GM12864 (cell line): ENCODE measurements around the gene TUBA3C.
A peak's percentile ranks its signal among the peaks of the same experiment; 100 is the strongest.

Source experiments
- DNase-seq: peaks from one replicate; pipeline ENCODE4 v3.0.0-alpha.2; 2011; ENCODE audit warnings: low read depth
- H3K4me3 ChIP-seq: 2 replicates; pipeline ENCODE4 v1.5.1; 2011; ENCODE audit warnings: mild to moderate bottlenecking, low read depth, low read length, control low read depth
- CTCF ChIP-seq: IDR thresholded peaks from 2 replicates; pipeline ENCODE4 v1.5.1; 2011; ENCODE audit warnings: low read depth, mild to moderate bottlenecking, moderate library complexity, low read length, control low read depth, inconsistent platforms; ENCODE audit errors: missing control alignments

TUBA3C gene

GRCh38 chr13:19154843-19155242 is 26.8 kb downstream of the TUBA3C start:
- no peak for TF ChIP-seq CTCF
- no peak for DNase-seq
- H3K4me3 ChIP-seq, result no peak overlapping the region

- TF ChIP-seq CTCF, result peak; percentile 8
- no peak for DNase-seq
- H3K4me3 ChIP-seq, result no peak overlapping the region
Measured at GRCh38 chr13:19153782-19154450, 27.7 kb downstream of the TUBA3C start.

GRCh38 chr13:19152403-19152802 is 29.2 kb downstream of the TUBA3C start:
- H3K4me3 ChIP-seq, result no peak overlapping the region
- no peak for TF ChIP-seq CTCF
- no peak for DNase-seq

GRCh38 chr13:19151581-19152263 is 29.9 kb downstream of the TUBA3C start:
- H3K4me3 ChIP-seq, result no peak overlapping the region
- TF ChIP-seq CTCF, result no peak
- no peak for DNase-seq

GRCh38 chr13:19150712-19151228 is 30.9 kb downstream of the TUBA3C start:
- no peak for TF ChIP-seq CTCF
- no peak overlapping the region for H3K4me3 ChIP-seq
- DNase-seq, result no peak

- DNase-seq, result no peak
- no peak overlapping the region for H3K4me3 ChIP-seq
- no peak for TF ChIP-seq CTCF
Measured at GRCh38 chr13:19150226-19150625, 31.4 kb downstream of the TUBA3C start.

- no peak for TF ChIP-seq CTCF
Measured at GRCh38 chr13:19148561-19148960, 33.1 kb downstream of the TUBA3C start.

More at GRCh38 chr13:19148561-19148960, 33.1 kb downstream of the TUBA3C start:
- no peak overlapping the region for H3K4me3 ChIP-seq
- no peak for DNase-seq
